GM23248 (cell line): ENCODE results near the gene CYB5D1.
"Not testable (repeated sequence)": the region's sequence is repeated elsewhere in the genome, so short reads cannot be mapped to it uniquely, and the experiment has no call there.

Experiments
- EZH2 ChIP-seq: fragments of 200-600 bp; sonication (generic); IDR thresholded peaks from 2 replicates; pipeline ENCODE4 v1.6.1; 2018; ENCODE audit warnings: antibody characterized with exemption, mild to moderate bottlenecking; ENCODE audit not compliant: insufficient read depth, poor library complexity, severe bottlenecking
- EZH2phosphoT487 ChIP-seq: fragments of 200-600 bp; sonication (generic); IDR thresholded peaks from 2 replicates; pipeline ENCODE4 v1.6.1; 2018; ENCODE audit warnings: antibody characterized with exemption, moderate library complexity, mild to moderate bottlenecking, low read depth; ENCODE audit not compliant: insufficient read depth

DNA sequence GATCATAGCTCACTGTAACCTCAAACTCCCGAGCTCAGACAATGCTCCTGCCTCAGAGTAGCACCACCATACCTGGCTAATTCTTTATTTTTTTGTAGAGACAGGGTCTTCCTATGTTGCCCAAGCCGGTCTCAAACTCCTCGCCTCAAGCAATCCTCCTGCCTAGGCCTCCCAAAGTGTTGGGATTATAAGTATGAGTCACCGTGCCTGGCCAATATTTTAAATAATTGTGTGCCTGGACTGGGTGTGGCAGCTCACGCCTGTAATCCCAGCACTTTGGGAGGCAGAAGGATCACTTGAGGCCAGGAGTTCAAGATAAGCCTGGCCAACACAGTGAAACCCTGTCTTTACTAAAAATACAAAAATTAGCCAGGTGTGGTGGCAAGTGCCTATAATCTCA, 6.6 kb downstream of the CYB5D1 start:
- not testable (repeated sequence) for TF ChIP-seq EZH2, EZH2phosphoT487
